K562 (cell line): ENCODE data around the gene PTPRM.

ENCODE experiments used
- ATF4 ChIP-seq: fragments of 450-650 bp; formaldehyde crosslinking; IDR thresholded peaks from 2 replicates; pipeline ENCODE4 v1.4.0; 2022; ENCODE audit warnings: mild to moderate bottlenecking, moderate library complexity
- CTCF ChIP-seq, 3 experiments: IDR thresholded peaks in 2 of 3; conservative IDR thresholded peaks in 1 of 3; 2 replicates each; pipeline ENCODE4 v1.5.1; 2011 to 2012; ENCODE audit warnings: low read length in 3 of 3, mild to moderate bottlenecking in 3 of 3, control low read depth in 2 of 3, improper control_type of control experiment in 1 of 3, inconsistent platforms in 1 of 3, low read depth in 1 of 3, mixed read lengths in 1 of 3, moderate library complexity in 1 of 3; ENCODE audit not compliant: insufficient read depth in 2 of 3
- HSF4 ChIP-seq: fragments of 250-450 bp; sonication (Bioruptor Pico); IDR thresholded peaks from 2 replicates; pipeline ENCODE4 v2.1.2; 2022; ENCODE audit warnings: mild to moderate bottlenecking, moderate library complexity, borderline replicate concordance
- SLC30A9 ChIP-seq: fragments of 250-450 bp; sonication (Bioruptor Pico); IDR thresholded peaks from 2 replicates; pipeline ENCODE4 v1.8.0; 2022; ENCODE audit warnings: mild to moderate bottlenecking, moderate library complexity
- TARDBP ChIP-seq: fragments of 450-650 bp; IDR thresholded peaks from 2 replicates; pipeline ENCODE4 v1.6.1; 2016
- ZNF12 ChIP-seq: sonication (generic); formaldehyde crosslinking; IDR thresholded peaks from 2 replicates; pipeline ENCODE4 v1.4.0; 2020; ENCODE audit warnings: mild to moderate bottlenecking, missing genetic modification reagents
- ZNF274 ChIP-seq: IDR thresholded peaks from 2 replicates; pipeline ENCODE4 v1.6.1; 2011; ENCODE audit warnings: low read depth, mild to moderate bottlenecking, low read length, moderate library complexity, borderline replicate concordance
- ZNF589 ChIP-seq: fragments of 200-800 bp; sonication (Bioruptor generic); IDR thresholded peaks from 2 replicates; pipeline ENCODE4 v1.6.1; 2016; ENCODE audit warnings: low read depth, missing genetic modification characterization, missing compliant biosample characterization
- TF ChIP-seq, protein P1 (sequence below): IDR thresholded peaks from 2 replicates; pipeline ENCODE4 v1.6.1; 2012; ENCODE audit warnings: low read depth, low read length, improper control_type of control experiment, borderline replicate concordance

GRCh38 chr18:7626922-7627440 is 59.9 kb downstream of the PTPRM start:
- TF ChIP-seq ZNF12 (CRISPR knock-in tag) (no peak), TARDBP (no peak), ATF4 (CRISPR knock-in tag) (no peak), ZNF589 (CRISPR knock-in tag) (no peak), SLC30A9 (CRISPR knock-in tag) (no peak), ZNF274 (no peak), CTCF (IDR thresholded peaks at IDR 0.05 in 2 of 3, conservative IDR thresholded peaks at IDR 0.05 in 1 of 3; ENCODE audit: insufficient read depth in 2 of 3, low read depth in 1 of 3, low read length in 3 of 3) (no peak), HSF4 (no peak)
- TF ChIP-seq, protein P1, sequence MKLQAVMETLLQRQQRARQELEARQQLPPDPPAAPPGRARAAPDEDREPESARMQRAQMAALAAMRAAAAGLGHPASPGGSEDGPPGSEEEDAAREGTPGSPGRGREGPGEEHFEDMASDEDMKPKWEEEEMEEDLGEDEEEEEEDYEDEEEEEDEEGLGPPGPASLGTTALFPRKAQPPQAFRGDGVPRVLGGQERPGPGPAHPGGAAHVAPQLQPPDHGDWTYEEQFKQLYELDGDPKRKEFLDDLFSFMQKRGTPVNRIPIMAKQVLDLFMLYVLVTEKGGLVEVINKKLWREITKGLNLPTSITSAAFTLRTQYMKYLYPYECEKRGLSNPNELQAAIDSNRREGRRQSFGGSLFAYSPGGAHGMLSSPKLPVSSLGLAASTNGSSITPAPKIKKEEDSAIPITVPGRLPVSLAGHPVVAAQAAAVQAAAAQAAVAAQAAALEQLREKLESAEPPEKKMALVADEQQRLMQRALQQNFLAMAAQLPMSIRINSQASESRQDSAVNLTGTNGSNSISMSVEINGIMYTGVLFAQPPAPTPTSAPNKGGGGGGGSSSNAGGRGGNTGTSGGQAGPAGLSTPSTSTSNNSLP: no peak
